ENCODE measurements around the gene COL25A1. TPM values are rescaled to one million over a fixed set of nuclear protein-coding genes. Genes with fewer than 3 reads are reported as not detected.
A peak's percentile ranks its signal among the peaks of the same experiment; 100 is the strongest.

COL25A1 gene
- polyA plus RNA-seq, 3 donors: 13.6 to 18.1 (median 14.4) TPM

DNA sequence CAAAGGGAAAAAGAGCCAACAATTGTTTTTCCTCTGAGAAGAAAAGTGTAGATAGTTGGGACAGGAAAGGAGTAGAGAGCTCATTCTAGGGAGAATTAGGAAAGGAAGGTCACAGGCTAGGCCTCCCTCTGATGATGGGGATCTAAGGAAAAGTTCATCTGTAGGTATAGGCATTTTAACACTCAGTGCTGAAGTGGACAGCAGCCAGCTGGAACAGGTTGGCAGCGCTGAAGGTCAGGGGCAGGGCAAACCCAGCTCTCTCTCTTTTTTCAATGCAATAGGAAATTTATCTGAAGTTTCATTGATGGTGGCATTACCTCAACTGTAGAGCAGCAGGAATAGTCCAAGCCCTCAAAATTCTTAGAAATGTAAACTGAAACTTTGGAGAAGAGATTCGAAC lies 441.1 kb downstream of the COL25A1 start:
- peak; percentile 40 for DNase-seq

DNA sequence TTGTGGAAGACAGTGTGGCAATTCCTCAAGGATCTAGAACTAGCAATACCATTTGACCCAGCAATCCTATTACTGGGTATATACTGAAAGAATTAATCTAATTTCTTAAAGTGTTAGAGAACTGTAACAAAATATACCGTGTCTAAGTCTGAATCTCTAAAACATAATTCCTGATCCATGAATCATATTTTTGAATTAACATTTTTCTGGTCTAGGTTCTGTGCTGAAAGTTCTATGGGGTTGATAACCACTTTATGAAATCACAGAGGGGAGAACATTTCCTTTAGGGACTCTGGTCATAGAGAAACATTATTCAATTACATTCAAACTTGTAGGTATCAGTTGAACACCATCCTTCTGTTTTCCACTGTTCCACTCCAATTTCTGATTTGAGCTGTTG lies 447.7 kb downstream of the COL25A1 start:
- DNase-seq: no peak

DNA sequence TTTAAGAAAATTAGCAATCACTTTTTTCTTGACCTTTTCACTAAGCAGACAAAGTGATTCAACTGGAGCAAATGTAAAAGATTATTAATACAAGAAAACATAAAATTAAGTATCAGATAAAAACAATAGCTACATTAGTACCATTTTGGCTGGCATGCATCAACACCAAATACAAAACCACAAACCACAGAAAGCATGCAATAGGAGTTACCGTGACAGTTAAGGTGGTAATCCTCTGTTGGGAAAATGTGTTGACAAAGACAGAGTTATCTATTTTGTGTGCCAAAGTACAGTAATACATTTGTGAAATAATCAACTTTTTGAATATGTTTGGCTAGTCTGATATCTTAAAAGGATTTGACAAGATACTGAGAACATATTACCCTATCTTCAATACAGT lies 449.8 kb downstream of the COL25A1 start:
- no peak for DNase-seq

DNA sequence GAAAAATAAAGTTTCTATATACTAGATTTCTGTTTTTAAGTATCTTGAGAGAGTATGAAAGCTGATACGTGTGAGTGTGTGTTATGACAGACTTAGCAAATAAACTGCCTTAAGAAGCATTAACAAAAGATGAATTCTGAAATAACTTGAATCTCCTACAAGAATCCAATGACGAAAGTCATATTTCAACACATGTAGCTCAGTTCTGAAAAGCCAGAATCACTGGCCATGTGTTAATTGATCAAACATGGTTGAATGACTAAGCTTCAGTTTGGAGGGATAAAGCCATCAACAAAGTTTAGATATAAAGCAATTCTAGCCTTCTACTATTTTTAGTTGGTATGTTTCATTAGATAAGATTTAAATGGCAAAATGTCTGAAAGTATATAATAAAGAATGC lies 451.1 kb downstream of the COL25A1 start:
- no peak for DNase-seq

DNA sequence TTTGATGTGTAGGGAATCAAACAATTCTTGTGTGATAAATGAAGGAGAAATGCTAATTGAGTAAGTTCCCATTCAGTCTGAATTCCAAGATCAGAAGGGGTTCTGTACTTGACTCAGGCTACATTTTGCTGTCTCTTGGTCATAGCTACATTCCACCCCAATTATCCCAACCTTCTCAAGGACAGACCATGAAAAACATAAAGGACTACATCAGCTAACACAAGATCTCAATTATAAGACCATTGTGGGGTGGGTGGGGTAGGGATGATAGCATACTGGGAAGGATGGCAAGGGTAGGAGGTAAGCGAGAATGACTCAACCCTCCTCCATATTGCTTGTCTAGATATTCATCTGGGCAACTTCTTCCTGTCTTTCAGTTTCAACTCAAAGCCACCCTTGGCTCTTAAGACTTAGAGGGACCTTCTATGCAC lies 452.2 kb downstream of the COL25A1 start:
- DNase-seq: no peak

DNA sequence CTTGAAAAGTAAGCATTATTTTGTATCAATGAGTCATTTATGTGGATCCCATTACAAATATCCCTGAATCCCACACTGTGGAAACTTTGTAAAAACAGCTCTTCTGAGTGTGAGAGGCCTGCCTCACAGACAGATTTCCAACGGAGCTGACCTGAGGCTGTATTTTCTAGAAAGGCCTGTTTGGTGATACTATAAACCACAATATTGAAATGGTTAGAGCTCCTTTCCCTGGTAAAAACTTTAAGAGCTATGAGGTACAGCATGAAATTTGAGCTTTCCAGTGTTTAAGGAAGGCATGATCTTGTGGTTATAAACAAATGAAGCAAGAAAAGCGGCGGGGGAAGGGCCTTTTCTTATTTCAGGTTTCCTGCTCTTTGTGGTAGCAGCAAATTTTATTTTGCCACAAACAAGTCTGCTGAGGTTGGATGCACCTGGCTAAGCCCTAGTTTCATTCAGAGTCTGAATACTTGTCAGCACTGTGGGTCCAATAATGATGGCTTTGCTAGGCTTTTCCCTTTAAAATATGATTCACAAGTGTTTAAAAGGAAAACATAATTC lies 452.8 kb downstream of the COL25A1 start:
- peak; percentile 37 for DNase-seq

DNA sequence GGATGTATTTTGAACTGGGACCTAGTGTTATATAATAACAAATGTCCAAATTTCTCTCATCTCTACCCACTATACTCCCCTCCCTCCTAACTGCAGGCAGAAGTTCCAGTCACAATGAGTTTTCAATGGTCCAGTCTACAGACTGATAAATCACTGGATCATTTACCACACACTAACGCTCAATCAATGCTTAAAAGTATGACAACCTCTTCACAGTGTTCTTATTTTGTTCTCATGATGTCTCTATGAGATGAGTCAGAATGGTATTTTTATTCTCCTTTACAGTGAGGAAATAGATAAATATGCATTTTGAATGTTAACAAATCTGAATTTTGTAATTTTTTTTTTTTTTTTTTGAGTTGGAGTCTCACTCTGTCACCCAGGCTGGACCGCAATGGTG lies 455.9 kb downstream of the COL25A1 start:
- no peak for DNase-seq

DNA sequence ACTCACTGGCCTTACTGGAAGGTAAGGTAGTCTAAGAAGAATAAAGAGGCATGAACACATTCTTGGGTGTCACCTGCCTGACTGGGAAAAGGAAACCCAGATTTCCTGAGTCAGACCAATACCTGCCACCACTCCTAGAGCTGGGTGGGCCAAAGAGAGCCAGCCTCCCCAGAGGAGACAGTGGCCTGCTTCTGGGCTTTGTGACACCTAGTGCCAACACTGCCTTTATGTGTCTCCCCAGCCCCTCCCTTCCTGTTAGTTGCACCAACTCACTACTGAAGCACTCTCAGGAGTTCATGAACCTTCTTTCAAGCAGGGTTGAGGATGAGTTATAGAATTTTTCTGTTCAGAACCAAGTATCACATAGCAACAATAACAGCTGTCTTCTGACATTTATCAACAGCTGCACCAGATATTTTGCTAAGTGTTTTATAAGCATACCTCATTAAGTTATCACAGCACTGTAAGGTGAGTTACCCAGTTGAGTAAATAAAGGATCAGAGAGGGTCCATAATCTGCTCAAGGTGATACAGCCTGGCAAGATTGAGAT lies 462.0 kb downstream of the COL25A1 start:
- no peak for DNase-seq

DNA sequence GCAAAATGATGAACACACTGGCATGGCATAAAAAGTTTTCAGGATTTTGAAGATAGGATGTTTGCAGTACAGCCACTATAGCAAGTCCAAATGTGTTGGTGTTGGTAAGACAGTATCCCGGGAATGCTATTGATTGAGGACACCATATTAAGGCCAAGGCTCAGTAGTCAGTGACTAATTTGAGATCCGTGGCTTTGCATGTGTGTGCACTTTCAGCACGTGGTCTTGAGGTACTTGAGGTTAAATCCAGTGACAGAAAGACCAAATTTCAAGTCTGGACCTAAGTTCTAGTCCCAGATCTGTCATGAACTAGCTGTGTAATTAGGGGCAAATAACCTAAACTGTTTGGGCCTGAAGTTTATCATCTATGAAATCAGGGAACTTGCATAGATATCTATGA lies 463.1 kb downstream of the COL25A1 start:
- DNase-seq: no peak

DNA sequence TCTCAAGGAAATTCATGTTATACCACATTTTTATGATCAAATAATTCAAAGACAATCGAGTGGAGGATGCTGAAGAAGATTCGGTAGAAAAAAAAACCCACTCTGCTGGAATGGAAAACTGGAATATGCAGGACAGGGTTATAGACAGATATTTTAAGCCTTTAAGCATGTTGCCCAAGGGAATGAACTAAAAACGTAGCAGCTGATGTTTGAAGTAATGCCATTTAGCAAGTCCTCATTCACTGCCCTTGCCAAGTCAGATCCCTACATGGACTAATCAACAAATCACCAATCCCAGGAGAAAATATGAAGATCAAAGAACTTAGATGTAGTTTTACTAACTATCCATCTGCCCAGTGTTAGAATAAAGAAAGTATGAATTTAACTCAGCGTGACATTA lies 464.0 kb downstream of the COL25A1 start:
- DNase-seq: no peak

DNA sequence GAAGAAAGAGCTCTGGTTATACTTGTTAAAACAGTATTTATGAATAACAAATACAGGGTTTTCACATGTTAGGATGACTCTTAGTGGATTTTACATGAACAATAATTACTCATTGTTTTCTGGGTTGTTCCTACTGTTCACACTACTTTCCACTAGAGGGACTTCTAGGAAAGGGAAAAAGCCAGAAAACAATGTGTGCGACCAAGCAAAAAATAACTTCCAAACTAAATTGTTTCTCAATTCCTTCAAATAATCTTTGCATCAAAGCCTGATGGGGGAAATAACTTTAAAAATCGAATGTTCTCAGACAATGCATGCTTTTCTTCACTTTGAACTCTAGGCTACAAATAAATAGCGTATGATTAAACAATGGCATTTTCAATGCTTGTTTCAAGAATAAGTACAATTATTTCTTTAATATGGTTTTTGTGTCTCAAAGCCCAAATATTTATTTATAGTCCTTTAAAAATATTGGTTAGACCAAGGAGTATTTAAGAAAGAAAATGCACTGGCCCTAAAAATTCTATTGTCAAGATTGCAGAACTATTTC lies 467.5 kb downstream of the COL25A1 start:
- peak; percentile 42 for DNase-seq

DNA sequence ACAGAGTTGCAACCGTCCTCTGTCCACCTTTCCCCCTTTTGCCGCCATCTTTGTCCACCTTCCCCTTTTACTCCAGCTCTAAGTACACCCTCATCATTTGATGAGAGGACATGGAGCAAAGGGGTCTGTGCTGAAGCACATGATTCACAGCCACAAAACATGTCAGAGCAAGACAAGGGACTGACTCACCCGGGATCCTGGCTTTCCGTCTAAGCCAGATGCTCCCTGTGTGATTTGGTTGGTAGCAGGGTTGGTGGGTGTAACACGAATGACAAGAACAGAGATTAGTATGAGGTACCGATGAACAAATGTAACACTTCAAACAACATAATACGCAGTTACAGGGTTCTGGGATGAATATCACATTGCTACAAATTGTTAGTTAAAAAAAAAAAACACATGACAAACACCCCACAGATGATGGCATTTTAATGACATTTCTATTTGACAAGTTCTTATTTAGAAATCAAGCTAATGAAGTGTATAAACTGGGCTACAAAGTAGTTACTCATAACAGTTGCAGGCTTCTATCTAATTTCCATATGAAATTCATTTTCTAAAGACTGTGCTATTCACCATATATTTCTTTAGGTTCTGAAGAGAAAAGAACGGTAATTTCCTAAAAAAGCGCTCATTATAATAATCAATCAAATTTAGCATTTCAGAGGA lies 468.2 kb downstream of the COL25A1 start:
- no peak for DNase-seq

DNA sequence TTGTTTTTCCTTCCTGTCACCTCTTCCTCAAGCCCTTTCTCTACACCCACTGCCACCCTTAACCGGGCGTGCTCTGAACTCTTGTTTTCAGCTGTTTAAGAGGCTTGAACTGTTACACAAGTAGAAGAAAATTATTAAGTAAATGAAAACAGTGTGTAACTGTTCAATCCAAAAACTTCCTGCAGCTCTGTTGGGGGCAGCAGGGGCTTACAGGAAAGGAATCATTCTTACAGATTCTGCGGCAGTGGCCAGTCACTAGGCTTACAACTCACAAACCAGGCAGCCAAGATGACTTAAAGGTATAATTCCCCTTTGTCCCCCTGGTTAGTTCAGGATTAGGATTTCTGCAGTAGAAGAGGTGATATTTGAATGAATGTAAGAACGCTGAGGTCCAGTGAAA lies 469.4 kb downstream of the COL25A1 start:
- DNase-seq: no peak

DNA sequence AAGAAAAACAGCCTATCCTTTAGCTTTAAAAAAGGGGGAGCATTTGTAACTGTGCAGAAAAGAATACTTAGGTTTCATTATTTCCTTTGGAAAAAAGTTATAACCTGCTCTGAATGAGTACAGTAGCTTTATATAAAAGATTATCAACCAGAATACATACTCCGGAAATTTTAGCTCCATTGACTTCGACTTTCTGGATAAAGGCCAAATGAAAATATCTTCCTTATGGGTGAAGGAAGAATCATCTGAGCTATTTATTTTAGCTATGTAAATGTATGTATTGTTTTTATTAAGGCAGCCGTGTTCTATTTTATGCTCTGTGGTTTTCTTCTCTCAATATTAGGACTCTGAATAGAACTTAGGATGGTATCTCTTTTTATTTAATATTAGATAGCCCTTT lies 470.6 kb downstream of the COL25A1 start:
- DNase-seq: no peak

DNA sequence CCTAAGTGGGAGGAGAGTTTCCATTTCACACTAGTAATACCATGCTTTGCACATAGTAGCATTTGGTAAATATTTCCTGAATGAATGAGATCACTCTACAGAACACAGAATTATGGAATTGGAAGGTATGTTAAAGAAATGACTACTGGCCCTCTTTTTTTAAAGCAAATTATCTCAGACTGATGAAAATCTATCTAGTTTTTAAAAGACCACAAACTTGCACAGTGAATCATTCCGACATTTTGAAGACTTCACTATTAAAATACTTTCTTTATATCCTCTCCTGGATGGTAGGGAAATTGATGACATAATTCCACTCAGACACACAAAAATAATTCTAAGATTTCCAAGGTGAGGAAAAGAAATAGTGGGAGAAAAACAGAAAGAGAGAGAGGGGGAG lies 471.2 kb downstream of the COL25A1 start:
- no peak for DNase-seq

DNA sequence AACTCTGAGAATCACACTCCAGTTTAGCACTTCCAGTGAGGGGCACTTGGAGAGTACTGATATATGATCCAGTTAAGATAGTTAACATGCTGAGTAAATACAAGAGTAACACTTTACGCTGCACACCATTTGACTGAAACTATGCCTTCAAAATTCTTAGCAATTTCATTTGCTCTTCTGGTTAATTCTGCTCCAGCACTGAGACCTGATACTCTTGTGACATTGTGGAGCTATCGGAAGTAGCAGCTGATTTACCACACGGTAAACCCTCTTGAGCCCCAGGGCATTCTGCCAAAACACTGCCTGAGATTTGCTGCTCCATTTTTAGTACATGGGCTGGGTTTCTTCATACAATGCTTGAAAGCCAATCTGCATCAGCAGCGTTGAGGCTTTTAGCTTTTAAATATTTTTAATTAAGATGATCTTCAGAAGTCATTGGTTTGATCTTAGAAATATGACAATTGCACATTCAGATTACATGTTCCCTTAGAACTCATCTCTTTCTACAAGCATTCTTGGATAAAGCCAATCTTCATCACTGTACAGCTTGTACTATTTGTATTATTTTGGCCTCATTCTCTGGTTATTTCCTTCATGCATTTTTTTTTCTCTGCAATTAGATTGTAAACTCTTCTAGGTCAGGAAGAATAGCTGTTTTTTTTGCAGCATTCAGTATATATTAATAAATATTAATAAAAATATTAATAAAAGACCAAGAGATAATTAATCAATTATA lies 471.8 kb downstream of the COL25A1 start:
- DNase-seq: peak; percentile 55

DNA sequence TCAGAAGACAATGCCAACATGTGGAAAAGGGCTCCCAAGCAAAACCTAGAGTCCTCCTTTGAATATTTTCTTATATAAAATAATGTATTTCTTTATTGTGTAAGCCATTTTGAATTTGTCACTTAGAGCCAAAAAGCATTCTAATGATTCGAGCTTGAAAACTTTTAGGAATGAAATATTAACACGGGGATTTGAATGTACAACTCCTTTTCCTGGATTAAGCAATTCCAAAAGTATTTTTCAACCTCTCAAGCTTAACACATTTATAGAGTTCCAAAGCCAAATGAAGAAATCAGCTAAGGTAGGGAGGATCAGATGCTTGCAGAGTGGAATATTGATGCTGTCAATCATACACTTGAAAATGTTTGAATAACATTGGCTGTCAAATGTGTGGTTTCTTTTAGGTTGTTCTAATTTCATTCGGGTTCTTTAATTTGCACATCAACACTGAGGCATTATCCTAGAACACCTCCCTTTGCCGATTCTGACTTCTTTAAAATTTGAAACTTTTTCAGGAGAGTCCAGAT lies 472.4 kb downstream of the COL25A1 start:
- DNase-seq: no peak

DNA sequence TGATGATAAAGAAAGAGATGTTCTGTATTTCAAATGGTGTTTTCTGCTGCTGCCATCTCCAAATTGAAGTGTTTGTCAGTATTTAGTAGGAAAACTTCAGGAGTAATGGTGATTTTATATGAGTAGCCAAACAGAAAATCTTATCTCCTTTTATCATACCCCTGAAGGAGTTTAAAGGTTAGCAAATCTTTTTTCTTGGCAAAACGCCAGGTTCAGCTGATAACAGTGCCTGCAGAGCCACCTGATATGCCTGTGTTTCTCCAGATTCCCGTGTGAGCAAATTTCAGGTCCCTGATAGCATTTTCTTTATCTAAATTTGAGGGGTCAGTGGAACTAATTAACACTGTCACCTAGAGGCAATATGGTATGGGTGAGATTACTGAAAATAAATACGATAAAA lies 473.8 kb downstream of the COL25A1 start:
- no peak for DNase-seq

DNA sequence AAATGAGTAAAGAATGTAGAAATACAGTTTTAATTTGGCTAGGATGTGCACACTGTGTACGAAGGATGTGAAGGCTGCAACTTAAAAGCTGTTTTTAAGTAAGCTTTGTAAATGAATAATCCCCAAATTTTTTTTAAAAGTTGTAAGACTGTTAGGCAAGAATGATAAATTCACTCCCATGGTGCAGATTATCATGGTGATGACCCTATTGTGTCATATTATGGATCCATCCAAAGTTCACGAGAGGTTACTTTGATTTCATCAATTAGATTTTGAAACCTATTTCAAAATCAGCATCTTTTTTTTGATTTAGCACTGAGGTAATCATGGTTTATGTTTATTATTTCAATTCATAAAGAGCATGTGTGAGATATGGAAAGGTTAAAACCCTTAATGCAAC lies 476.7 kb downstream of the COL25A1 start:
- no peak for DNase-seq

DNA sequence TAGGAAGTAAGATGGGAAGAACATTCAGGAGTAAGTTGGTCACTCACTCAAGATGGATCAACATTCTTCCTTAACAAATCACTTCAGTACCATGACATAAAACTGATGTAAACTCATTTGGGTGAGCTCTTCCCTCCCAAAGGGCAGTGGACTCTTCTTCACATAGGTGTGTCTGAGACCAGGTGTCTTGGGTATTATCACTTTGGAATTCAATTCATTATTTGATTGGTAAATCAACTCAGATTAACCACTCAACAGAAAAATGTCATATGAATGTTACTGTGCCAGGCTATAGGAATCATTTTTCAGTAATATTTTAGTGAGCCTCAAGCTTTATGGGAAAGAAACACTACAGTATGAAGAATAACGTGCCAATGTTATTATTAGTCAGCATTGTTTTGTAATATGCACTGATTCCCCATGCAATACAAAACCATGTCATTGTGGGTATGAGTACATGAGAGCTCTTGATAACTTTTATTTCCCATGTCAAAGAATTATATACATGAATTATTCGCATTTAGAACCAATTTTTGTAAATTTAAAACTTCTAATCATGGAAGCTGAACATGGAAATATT lies 481.0 kb downstream of the COL25A1 start:
- no peak for DNase-seq

DNA sequence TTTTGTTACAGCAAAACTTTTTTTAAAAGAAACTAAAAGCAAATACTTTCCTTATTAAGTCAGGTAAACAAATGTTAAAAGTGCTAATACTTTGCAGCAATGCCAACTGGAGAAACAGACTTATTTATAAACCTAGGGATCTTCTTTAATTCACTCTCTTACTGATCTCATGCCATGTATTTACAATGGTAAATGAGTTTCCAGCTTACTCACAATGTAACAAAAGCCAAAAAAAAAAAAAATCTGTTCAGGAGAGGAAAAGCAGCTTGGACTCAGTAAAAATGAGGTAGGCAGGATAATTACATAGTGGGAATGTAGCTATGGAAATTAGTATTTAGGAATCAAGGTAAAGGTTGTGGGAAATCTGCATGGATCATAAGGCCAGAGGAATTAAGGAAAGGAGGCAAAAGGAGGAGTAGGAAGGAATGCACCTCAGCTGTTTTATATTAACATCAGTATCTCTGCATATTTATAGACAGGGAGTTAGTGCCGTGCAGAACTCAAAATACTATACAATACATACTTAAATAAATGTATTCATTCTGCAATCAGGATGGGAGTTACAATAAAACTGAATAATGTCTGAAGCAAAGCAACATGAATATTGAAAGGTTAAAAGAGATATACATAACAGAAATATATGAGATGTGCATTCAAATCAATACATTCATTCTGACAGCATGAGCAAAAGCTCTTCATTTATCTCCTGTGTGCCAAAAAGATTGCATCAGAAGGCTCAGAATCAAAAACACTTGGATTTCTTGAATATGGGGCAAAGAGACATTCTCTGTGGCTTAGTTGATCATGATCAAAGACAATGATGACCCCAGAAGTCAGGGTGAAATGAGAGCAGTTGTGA lies 481.7 kb downstream of the COL25A1 start:
- DNase-seq: no peak
